ENCODE measurements around the gene COL9A1. TPM values are rescaled to one million over a fixed set of nuclear protein-coding genes. Genes with fewer than 3 reads are reported as not detected.

The COL9A1 gene
- total RNA-seq, 2 donors from 2014 or later: not detected

- Mint-ChIP-seq H3K4me1 (ENCODE audit: low read depth) (no peaks in the 10 kb centered on the region), H3K27ac (no peak overlapping the region), H3K9me3 (no peaks in the 10 kb centered on the region), H3K27me3 (ENCODE audit: low read depth) (peaks cover 9% of the 10 kb centered on the region), H3K36me3 (ENCODE audit: insufficient read depth in 2 of 2) (no peaks in the 10 kb centered on the region), H3K4me3 (no peak overlapping the region)
- ATAC-seq (replicated peaks in 1 of 2) (no peak), DNase-seq (no peak)
These were observed 127.1 kb downstream of the COL9A1 start for GRCh38 chr6:70175770-70176169.

GRCh38 chr6:70172252-70172651, 130.6 kb downstream of the COL9A1 start:
- Mint-ChIP-seq H3K4me3 (no peak overlapping the region), H3K36me3 (ENCODE audit: insufficient read depth in 2 of 2) (no peaks in the 10 kb centered on the region), H3K27ac (no peak overlapping the region), H3K4me1 (ENCODE audit: low read depth) (no peaks in the 10 kb centered on the region), H3K27me3 (ENCODE audit: low read depth) (peaks cover 8% of the 10 kb centered on the region), H3K9me3 (no peaks in the 10 kb centered on the region)
- DNase-seq: no peak
- no peak for ATAC-seq (replicated peaks in 1 of 2)

- Mint-ChIP-seq H3K4me1 (ENCODE audit: low read depth) (peaks cover 5% of the 10 kb centered on the region), H3K9me3 (no peaks in the 10 kb centered on the region), H3K27me3 (ENCODE audit: low read depth) (peaks cover 13% of the 10 kb centered on the region), H3K4me3 (no peak overlapping the region), H3K36me3 (ENCODE audit: insufficient read depth in 2 of 2) (no peaks in the 10 kb centered on the region), H3K27ac (no peak overlapping the region)
- ATAC-seq (replicated peaks in 1 of 2) (no peak), DNase-seq (no peak)
These were observed 131.6 kb downstream of the COL9A1 start for GRCh38 chr6:70171236-70171635.

DNA sequence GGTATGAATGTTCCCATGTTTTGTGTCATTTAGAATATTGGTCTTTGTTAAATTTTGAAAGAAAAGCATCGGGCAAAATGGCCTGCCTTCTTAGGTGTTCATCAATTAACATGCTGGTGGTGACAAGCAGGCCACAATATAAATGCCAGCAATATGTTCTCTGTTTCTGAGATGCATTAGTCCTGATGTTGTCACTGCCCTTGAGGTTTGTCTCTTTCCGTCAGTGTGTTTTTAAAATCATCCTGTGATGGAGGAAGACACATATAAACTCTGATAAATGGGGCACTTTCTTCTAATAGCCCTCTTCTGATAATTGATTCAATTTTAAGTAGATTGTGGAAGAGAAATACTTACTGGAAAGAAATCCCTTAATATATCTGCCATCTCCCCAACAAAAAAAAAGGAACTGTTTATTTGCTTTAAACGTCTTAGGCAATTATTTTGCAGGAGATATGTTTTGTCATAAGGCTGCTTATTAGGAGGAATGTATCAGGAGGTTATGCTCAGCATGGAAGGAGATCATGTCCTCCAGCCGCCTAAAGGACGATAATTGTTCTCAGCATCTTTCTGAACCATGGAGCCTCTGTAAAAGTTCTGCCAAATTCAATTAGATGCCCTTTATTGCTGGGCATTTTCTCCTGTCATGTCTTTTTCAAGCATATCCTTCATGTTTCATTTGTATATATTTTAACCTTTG, 134.1 kb downstream of the COL9A1 start:
- Mint-ChIP-seq H3K9me3 (no peaks in the 10 kb centered on the region), H3K27ac (no peak overlapping the region), H3K4me3 (no peak overlapping the region), H3K36me3 (ENCODE audit: insufficient read depth in 2 of 2) (no peaks in the 10 kb centered on the region), H3K27me3 (ENCODE audit: low read depth) (peaks cover 30% of the 10 kb centered on the region), H3K4me1 (ENCODE audit: low read depth) (peaks cover 5% of the 10 kb centered on the region)
- DNase-seq (no peak), ATAC-seq (replicated peaks in 1 of 2) (no peak)

Other genes with a start within 250 kb of the COL9A1 start
- gene FAM135A, start 110.4 kb upstream of the COL9A1 start, total RNA-seq: 10 to 100 TPM; 11.4 to 12.6 TPM

All from activated T-cell treated with anti-CD3 and anti-CD28 coated beads, Interleukin-2, amount 50 U/mL, for 72 hours (primary cell).